ENCODE measurements around the gene TREH. TPM values are rescaled to one million over a fixed set of nuclear protein-coding genes. Genes with fewer than 3 reads are reported as not detected.

The TREH gene
- total and polyA plus RNA-seq, 8 donors = 0.20 to 0.42 (median 0.24) TPM; not detected in 3

- H3K27me3 ChIP-seq = peaks cover 0 to 11% of the 10 kb centered on the region in 2 donors
- peak overlapping the region; percentile 78 to 81 for H3K27ac ChIP-seq
- H3K4me3 ChIP-seq = no peak overlapping the region
- H3K4me1 ChIP-seq = peaks cover 56 to 76% of the 10 kb centered on the region in 2 donors
- H3K9me3 ChIP-seq = no peaks in the 10 kb centered on the region
- intact Hi-C loops (cut with DNase I) = no loop called here
- peaks cover 0 to 25% of the 10 kb centered on the region in 2 donors for H3K36me3 ChIP-seq
- no peak for TF ChIP-seq CTCF (IDR thresholded peaks at IDR 0.05)
- DNase-seq (no peak), ATAC-seq (peak; percentile 2)
These were observed 60.5 kb downstream of the TREH start for GRCh38 chr11:118618991-118619375.

GRCh38 chr11:118618115-118618990 lies 61.1 kb downstream of the TREH start:
- Histone ChIP-seq H3K4me1 (peaks cover 54 to 77% of the 10 kb centered on the region in 2 donors), H3K27me3 (peaks cover 0 to 11% of the 10 kb centered on the region in 2 donors), H3K36me3 (peaks cover 0 to 25% of the 10 kb centered on the region in 2 donors), H3K27ac (peak overlapping the region; percentile 78 to 81), H3K9me3 (no peaks in the 10 kb centered on the region), H3K4me3 (no peak overlapping the region)
- DNase-seq (peak; percentile 49 to 75 (median 62)), ATAC-seq (peak; percentile 2)
- intact Hi-C loops (cut with DNase I) = no loop called here
- TF ChIP-seq CTCF (IDR thresholded peaks at IDR 0.05) = no peak

GRCh38 chr11:118615976-118616371 lies 63.5 kb downstream of the TREH start:
- no peak for TF ChIP-seq CTCF (IDR thresholded peaks at IDR 0.05)
- ATAC-seq (no peak), DNase-seq (no peak)
- intact Hi-C loops (cut with DNase I) = no loop called here
- H3K36me3 ChIP-seq = peaks cover 0 to 25% of the 10 kb centered on the region in 2 donors
- H3K27ac ChIP-seq = peak overlapping the region; percentile 33 to 78
- no peak overlapping the region for H3K4me3 ChIP-seq
- H3K27me3 ChIP-seq = peaks cover 0 to 19% of the 10 kb centered on the region in 2 donors
- H3K9me3 ChIP-seq = no peaks in the 10 kb centered on the region
- H3K4me1 ChIP-seq = peaks cover 38 to 68% of the 10 kb centered on the region in 2 donors

- H3K4me1 ChIP-seq = peaks cover 33 to 68% of the 10 kb centered on the region in 2 donors
- intact Hi-C loops (cut with DNase I) = no loop called here
- H3K4me3 ChIP-seq = no peak overlapping the region
- DNase-seq (no peak), ATAC-seq (no peak)
- H3K36me3 ChIP-seq = peaks cover 0 to 25% of the 10 kb centered on the region in 2 donors
- peaks cover 3 to 25% of the 10 kb centered on the region in 2 donors for H3K27me3 ChIP-seq
- no peaks in the 10 kb centered on the region for H3K9me3 ChIP-seq
- TF ChIP-seq CTCF (IDR thresholded peaks at IDR 0.05) = no peak
- peak overlapping the region; percentile 33 to 78 for H3K27ac ChIP-seq
These were observed 64.0 kb downstream of the TREH start for GRCh38 chr11:118615282-118615975.

- ATAC-seq = no peak
- Histone ChIP-seq H3K36me3 (peaks cover 0 to 25% of the 10 kb centered on the region in 2 donors), H3K27me3 (peaks cover 4 to 34% of the 10 kb centered on the region in 2 donors), H3K4me1 (peaks cover 24 to 68% of the 10 kb centered on the region in 2 donors), H3K9me3 (no peaks in the 10 kb centered on the region), H3K4me3 (no peak overlapping the region), H3K27ac (peak overlapping the region in 1 of 2 donors; percentile 78)
- no peak for TF ChIP-seq CTCF (IDR thresholded peaks at IDR 0.05)
- no peak for DNase-seq
- intact Hi-C loops (cut with DNase I) = no loop called here
These were observed 64.9 kb downstream of the TREH start for GRCh38 chr11:118614511-118614910.
